Tibial nerve (tissue), 4 donors: Measurements from ENCODE around the gene MBD5. TPM values are rescaled to one million over a fixed set of nuclear protein-coding genes. Genes with fewer than 3 reads are reported as not detected.

Experiments used
- DNase-seq, 2 donors: peaks; one replicate each; pipeline ENCODE4 v3.0.0-alpha.2; 2019; ENCODE audit warnings: low spot score in 2 of 2
- H3K27ac ChIP-seq, 4 donors: fragments of 200-600 bp; sonication (generic) in 3 of 4; one replicate each; pipeline ENCODE4 v1.5.1; 2017 to 2019; ENCODE audit warnings: mild to moderate bottlenecking in 1 of 4
- H3K27me3 ChIP-seq, 2 donors: fragments of 200-600 bp; sonication (generic) in 1 of 2; one replicate each; pipeline versions ENCODE4 v1.5.1 to v1.6.0; 2017 to 2019
- H3K36me3 ChIP-seq, 3 donors: fragments of 200-600 bp; sonication (generic); one replicate each; pipeline ENCODE4 v1.5.1; 2018 to 2019
- H3K4me1 ChIP-seq, 4 donors: fragments of 200-600 bp; sonication (generic) in 3 of 4; one replicate each; pipeline ENCODE4 v1.5.1; 2017 to 2019
- H3K4me3 ChIP-seq, 4 donors: fragments of 200-600 bp; sonication (generic) in 3 of 4; one replicate each; pipeline ENCODE4 v1.5.1; 2017 to 2019; ENCODE audit warnings: mild to moderate bottlenecking in 1 of 4, moderate library complexity in 1 of 4
- H3K9me3 ChIP-seq, 4 donors: fragments of 200-600 bp; sonication (generic) in 3 of 4; one replicate each; pipeline ENCODE4 v1.5.1; 2017 to 2019
- CTCF ChIP-seq, 5 experiments: fragments of 200-600 bp in 3 of 5; fragments of 450-650 bp in 2 of 5; sonication (generic) in 3 of 5; IDR thresholded peaks; one replicate each; pipeline ENCODE4 v1.5.1; 2016 to 2019; ENCODE audit warnings: antibody characterized with exemption in 5 of 5, mild to moderate bottlenecking in 3 of 5, moderate library complexity in 2 of 5
- EP300 ChIP-seq, 2 donors: sonication (generic); formaldehyde crosslinking; IDR thresholded peaks; one replicate each; pipeline ENCODE4 v1.6.1; 2017; ENCODE audit warnings: antibody characterized with exemption in 2 of 2, mild to moderate bottlenecking in 1 of 2
- POLR2A ChIP-seq, 2 donors: fragments of 450-650 bp; IDR thresholded peaks; one replicate each; pipeline ENCODE4 v1.6.1; 2017; ENCODE audit warnings: antibody characterized with exemption in 2 of 2, mild to moderate bottlenecking in 2 of 2, moderate library complexity in 2 of 2
- whole genome bisulfite sequencing, 2 donors: methylation state at CpG; one replicate each; pipeline ENCODE4 v1.1.5; 2018; 5-methylcytosine and 5-hydroxymethylcytosine counted together
- total RNA-seq, 4 donors: library from RNA; depleted of rRNA; stranded (reverse); fragments of >200 nt; gene quantifications; one replicate each; pipeline ENCODE4 v1.1.0, GENCODE V29; 2016

Gene MBD5
- total RNA-seq, 4 donors from 2014 or later: 28.5 to 46.5 (median 40.9) TPM

- Histone ChIP-seq H3K27me3 (no peaks in the 10 kb centered on the region), H3K27ac (no peak overlapping the region), H3K4me3 (no peak overlapping the region), H3K36me3 (peaks cover 0 to 33% (median 0%) of the 10 kb centered on the region in 3 donors), H3K4me1 (no peaks in the 10 kb centered on the region), H3K9me3 (peaks cover 0 to 12% (median 0%) of the 10 kb centered on the region in 4 donors)
- TF ChIP-seq POLR2A (IDR thresholded peaks at IDR 0.05) (no peak), CTCF (IDR thresholded peaks at IDR 0.05) (no peak), EP300 (IDR thresholded peaks at IDR 0.05) (no peak)
- DNase-seq: no peak
These were observed 317.6 kb downstream of the MBD5 start for GRCh38 chr2:148338541-148338940.

GRCh38 chr2:148342086-148342485 lies 321.2 kb downstream of the MBD5 start:
- 91 to 93% methylated on average over 4 of the region's 4 CpGs for WGBS, 2 donors
- Histone ChIP-seq H3K4me3 (no peak overlapping the region), H3K9me3 (peaks cover 0 to 20% (median 1%) of the 10 kb centered on the region in 4 donors), H3K36me3 (peaks cover 0 to 29% (median 0%) of the 10 kb centered on the region in 3 donors), H3K4me1 (no peaks in the 10 kb centered on the region), H3K27ac (no peak overlapping the region), H3K27me3 (no peaks in the 10 kb centered on the region)
- TF ChIP-seq EP300 (IDR thresholded peaks at IDR 0.05) (no peak), POLR2A (IDR thresholded peaks at IDR 0.05) (no peak), CTCF (IDR thresholded peaks at IDR 0.05) (no peak)
- no peak for DNase-seq

GRCh38 chr2:148350199-148350598 lies 329.3 kb downstream of the MBD5 start:
- Histone ChIP-seq H3K4me1 (no peaks in the 10 kb centered on the region), H3K9me3 (peaks cover 0 to 12% (median 4%) of the 10 kb centered on the region in 4 donors), H3K36me3 (peaks cover 0 to 22% (median 0%) of the 10 kb centered on the region in 3 donors), H3K27ac (no peak overlapping the region), H3K4me3 (no peak overlapping the region), H3K27me3 (no peaks in the 10 kb centered on the region)
- WGBS, 2 donors: 74 to 79% methylated on average over 1 of the region's 1 CpG
- DNase-seq: no peak
- TF ChIP-seq CTCF (IDR thresholded peaks at IDR 0.05) (no peak), EP300 (IDR thresholded peaks at IDR 0.05) (no peak), POLR2A (IDR thresholded peaks at IDR 0.05) (no peak)

- no peaks in the 10 kb centered on the region for H3K27me3 ChIP-seq
- no peaks in the 10 kb centered on the region for H3K4me1 ChIP-seq
- no peak for TF ChIP-seq CTCF (IDR thresholded peaks at IDR 0.05)
- TF ChIP-seq EP300 (IDR thresholded peaks at IDR 0.05): no peak
- no peak for TF ChIP-seq POLR2A (IDR thresholded peaks at IDR 0.05)
- H3K9me3 ChIP-seq: peaks cover 0 to 19% (median 4%) of the 10 kb centered on the region in 4 donors
- H3K27ac ChIP-seq: no peak overlapping the region
- no peak for DNase-seq
- no peak overlapping the region for H3K4me3 ChIP-seq
- peaks cover 0 to 22% (median 0%) of the 10 kb centered on the region in 3 donors for H3K36me3 ChIP-seq
- 77 to 81% methylated on average over 2 of the region's 2 CpGs for WGBS, 2 donors
These were observed 330.7 kb downstream of the MBD5 start for GRCh38 chr2:148351437-148352143.

- no peak overlapping the region for H3K27ac ChIP-seq
- peaks cover 0 to 16% (median 4%) of the 10 kb centered on the region in 4 donors for H3K9me3 ChIP-seq
- no peaks in the 10 kb centered on the region for H3K27me3 ChIP-seq
- H3K4me1 ChIP-seq: no peaks in the 10 kb centered on the region
- TF ChIP-seq POLR2A (IDR thresholded peaks at IDR 0.05) (no peak), CTCF (IDR thresholded peaks at IDR 0.05) (no peak), EP300 (IDR thresholded peaks at IDR 0.05) (no peak)
- WGBS, 2 donors: 80 to 82% methylated on average over 6 of the region's 6 CpGs
- peaks cover 0 to 7% (median 0%) of the 10 kb centered on the region in 3 donors for H3K36me3 ChIP-seq
- H3K4me3 ChIP-seq: no peak overlapping the region
- DNase-seq: no peak
These were observed 337.5 kb downstream of the MBD5 start for GRCh38 chr2:148358375-148358774.
